Measurements from ENCODE around the gene NFIB. TPM values are rescaled to one million over a fixed set of nuclear protein-coding genes. Genes with fewer than 3 reads are reported as not detected.

Gene NFIB
- total RNA-seq, 1 donor from 2014 or later: 99.9 TPM

DNA sequence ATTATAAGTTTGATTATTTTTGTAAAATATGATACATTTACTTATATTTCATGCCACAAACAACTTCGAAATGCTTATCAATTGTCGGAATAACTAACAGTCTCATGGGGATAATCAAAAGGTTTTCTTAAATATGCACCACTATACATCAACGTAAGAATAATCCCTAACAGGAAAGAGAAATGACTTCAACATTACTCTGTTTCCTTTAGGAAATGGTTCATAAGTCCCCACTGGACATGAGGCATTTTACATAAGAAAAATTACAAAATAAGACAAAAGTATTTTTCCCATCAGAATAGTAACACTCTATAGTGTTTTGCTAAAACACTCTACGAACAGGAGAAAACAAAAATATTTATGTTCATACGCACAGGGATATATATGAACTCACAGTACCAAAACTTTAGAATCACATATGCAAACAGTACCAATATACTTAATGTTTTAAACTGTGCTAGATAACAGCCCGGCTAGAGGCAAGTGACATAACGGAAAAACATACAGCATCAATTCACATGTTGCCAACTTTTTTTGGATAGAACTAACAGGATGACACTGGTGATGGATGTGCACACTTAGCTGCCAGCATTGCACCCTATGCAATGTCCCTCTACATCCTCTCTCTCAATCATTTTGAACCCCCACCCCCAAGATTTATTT, 120.5 kb downstream of the NFIB start:
- Histone ChIP-seq H3K4me1 (peaks cover 0 to 13% of the 10 kb centered on the region in 2 donors), H3K36me3 (no peaks in the 10 kb centered on the region), H3K9me3 (no peaks in the 10 kb centered on the region), H3K27me3 (no peaks in the 10 kb centered on the region), H3K4me3 (no peak overlapping the region), H3K27ac (no peak overlapping the region)
- intact Hi-C loops (cut with DNase I): no loop called here
- TF ChIP-seq, protein P1, sequence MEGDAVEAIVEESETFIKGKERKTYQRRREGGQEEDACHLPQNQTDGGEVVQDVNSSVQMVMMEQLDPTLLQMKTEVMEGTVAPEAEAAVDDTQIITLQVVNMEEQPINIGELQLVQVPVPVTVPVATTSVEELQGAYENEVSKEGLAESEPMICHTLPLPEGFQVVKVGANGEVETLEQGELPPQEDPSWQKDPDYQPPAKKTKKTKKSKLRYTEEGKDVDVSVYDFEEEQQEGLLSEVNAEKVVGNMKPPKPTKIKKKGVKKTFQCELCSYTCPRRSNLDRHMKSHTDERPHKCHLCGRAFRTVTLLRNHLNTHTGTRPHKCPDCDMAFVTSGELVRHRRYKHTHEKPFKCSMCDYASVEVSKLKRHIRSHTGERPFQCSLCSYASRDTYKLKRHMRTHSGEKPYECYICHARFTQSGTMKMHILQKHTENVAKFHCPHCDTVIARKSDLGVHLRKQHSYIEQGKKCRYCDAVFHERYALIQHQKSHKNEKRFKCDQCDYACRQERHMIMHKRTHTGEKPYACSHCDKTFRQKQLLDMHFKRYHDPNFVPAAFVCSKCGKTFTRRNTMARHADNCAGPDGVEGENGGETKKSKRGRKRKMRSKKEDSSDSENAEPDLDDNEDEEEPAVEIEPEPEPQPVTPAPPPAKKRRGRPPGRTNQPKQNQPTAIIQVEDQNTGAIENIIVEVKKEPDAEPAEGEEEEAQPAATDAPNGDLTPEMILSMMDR (IDR thresholded peaks at IDR 0.05): no peak
- DNase-seq (ENCODE audit: low spot score in 2 of 2): no peak

DNA sequence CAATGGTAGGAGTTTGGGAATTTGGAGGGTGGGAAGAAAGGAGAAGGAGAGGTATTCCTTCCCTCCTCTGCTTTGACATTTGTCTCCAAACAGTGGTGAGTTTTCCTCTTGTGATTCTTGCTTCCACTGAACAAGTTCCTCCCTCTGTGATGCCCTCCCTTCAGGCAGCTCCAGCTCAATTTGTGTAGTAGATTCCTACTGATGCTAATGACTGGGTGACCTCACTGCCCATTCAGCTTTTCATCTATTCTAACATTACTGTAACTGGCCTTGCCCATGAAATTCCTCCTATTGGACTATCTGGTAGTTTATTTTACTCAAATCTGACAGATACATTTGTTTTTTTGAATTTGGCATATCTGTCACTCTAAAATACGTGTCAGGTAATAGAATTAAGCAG, 121.4 kb downstream of the NFIB start:
- no peak overlapping the region for H3K27ac ChIP-seq
- H3K4me3 ChIP-seq: no peak overlapping the region
- no peaks in the 10 kb centered on the region for H3K36me3 ChIP-seq
- H3K4me1 ChIP-seq: peaks cover 0 to 9% of the 10 kb centered on the region in 2 donors
- TF ChIP-seq, protein P1 (IDR thresholded peaks at IDR 0.05): no peak
- intact Hi-C loops (cut with DNase I): no loop called here
- H3K27me3 ChIP-seq: no peaks in the 10 kb centered on the region
- H3K9me3 ChIP-seq: no peaks in the 10 kb centered on the region
- DNase-seq (ENCODE audit: low spot score in 2 of 2): no peak

DNA sequence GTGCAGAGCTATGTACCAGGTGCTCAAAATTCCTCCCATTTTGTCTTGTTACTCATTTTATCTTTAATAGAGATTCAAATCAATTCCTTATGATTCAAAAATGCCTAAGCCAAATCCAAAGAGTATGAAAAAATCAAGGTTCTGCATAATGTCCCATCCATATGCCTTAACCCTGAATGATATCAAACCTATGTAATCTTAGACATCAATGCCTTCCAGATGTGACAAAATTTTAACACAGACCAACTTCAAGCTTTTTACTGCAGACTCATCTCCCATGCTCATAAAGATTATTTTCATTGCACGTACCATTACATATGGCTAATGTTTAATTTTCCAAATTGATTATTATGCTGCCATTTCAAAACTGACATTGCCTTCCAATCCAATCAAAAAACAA, 122.4 kb downstream of the NFIB start:
- Histone ChIP-seq H3K36me3 (no peaks in the 10 kb centered on the region), H3K4me1 (peaks cover 0 to 11% of the 10 kb centered on the region in 2 donors), H3K4me3 (no peak overlapping the region), H3K9me3 (no peaks in the 10 kb centered on the region), H3K27ac (no peak overlapping the region), H3K27me3 (no peaks in the 10 kb centered on the region)
- TF ChIP-seq, protein P1 (IDR thresholded peaks at IDR 0.05): no peak
- no peak for DNase-seq (ENCODE audit: low spot score in 2 of 2)
- intact Hi-C loops (cut with DNase I): no loop called here

DNA sequence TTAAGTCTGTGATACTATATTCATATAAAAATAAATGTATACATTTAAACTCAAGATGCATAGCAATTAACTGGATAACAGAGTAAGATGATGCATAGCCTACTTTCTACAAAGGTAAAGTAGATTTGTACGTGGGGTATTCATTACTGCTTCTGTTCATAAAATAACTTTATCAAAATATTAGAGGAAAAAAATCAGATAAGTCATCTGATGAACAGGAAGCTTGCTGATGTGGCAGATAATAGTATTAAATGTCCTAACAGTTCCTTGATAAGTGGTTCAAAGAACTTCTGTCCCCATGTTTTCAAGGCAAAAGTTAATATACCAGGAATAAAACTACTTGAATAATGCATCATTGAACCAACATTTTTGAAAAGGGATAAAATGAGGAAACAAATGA, 123.7 kb downstream of the NFIB start:
- Histone ChIP-seq H3K9me3 (no peaks in the 10 kb centered on the region), H3K4me1 (peaks cover 0 to 15% of the 10 kb centered on the region in 2 donors), H3K4me3 (no peak overlapping the region), H3K27me3 (no peaks in the 10 kb centered on the region), H3K36me3 (no peaks in the 10 kb centered on the region), H3K27ac (no peak overlapping the region)
- no peak for DNase-seq (ENCODE audit: low spot score in 2 of 2)
- TF ChIP-seq, protein P1 (IDR thresholded peaks at IDR 0.05): no peak
- intact Hi-C loops (cut with DNase I): no loop called here

DNA sequence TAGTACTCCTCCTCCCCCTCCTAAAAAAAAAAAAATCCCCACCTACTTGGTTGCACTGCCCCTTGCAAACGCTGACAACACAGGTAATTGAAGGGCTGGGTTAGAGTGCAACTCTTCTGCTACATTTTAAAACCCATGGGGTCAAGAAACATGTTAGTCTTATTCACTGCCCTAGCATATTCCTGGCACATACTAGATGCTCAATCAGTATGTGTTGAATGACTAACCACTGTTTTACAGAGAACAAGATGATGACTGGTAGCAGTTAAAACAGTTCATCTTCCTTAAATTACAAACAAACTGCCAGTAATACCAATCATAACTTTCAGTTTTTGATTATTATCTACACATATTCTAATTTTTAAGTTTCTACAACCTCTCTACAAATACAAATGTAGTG, 124.4 kb downstream of the NFIB start:
- intact Hi-C loops (cut with DNase I): no loop called here
- H3K27me3 ChIP-seq: no peaks in the 10 kb centered on the region
- no peak overlapping the region for H3K27ac ChIP-seq
- TF ChIP-seq, protein P1 (IDR thresholded peaks at IDR 0.05): no peak
- no peaks in the 10 kb centered on the region for H3K36me3 ChIP-seq
- H3K4me1 ChIP-seq: peaks cover 0 to 15% of the 10 kb centered on the region in 2 donors
- no peak for DNase-seq (ENCODE audit: low spot score in 2 of 2)
- H3K9me3 ChIP-seq: no peaks in the 10 kb centered on the region
- no peak overlapping the region for H3K4me3 ChIP-seq

DNA sequence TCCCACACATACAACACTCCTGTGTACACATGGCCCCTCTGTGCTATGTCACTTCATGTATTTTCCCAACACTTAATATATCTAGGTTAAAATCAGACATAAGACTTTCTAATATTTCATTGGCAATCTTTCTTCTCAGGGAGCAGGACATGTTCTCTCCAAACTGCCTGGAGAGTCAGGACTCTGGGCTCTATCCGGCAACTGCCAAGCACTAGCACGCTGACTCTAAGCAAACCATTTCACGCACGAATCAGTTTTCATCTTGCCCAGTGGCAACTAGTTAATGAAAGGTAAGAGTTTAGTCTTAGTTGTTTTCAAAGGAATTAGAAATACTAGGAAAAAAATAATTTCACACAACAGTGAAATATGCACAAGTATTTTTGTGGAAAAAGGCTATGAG, 124.8 kb downstream of the NFIB start:
- no peak for DNase-seq (ENCODE audit: low spot score in 2 of 2)
- Histone ChIP-seq H3K9me3 (no peaks in the 10 kb centered on the region), H3K4me3 (no peak overlapping the region), H3K27me3 (no peaks in the 10 kb centered on the region), H3K27ac (no peak overlapping the region), H3K36me3 (no peaks in the 10 kb centered on the region), H3K4me1 (peaks cover 0 to 15% of the 10 kb centered on the region in 2 donors)
- TF ChIP-seq, protein P1 (IDR thresholded peaks at IDR 0.05): no peak
- intact Hi-C loops (cut with DNase I): no loop called here
